Measurements from ENCODE around the gene CNKSR3. TPM values are rescaled to one million over a fixed set of nuclear protein-coding genes. Genes with fewer than 3 reads are reported as not detected.

The CNKSR3 gene
- total RNA-seq = 10 to 100 TPM in 2 of 6 donors, 1 to 10 TPM in 4; 2.1 to 14.3 (median 7.5) TPM

DNA sequence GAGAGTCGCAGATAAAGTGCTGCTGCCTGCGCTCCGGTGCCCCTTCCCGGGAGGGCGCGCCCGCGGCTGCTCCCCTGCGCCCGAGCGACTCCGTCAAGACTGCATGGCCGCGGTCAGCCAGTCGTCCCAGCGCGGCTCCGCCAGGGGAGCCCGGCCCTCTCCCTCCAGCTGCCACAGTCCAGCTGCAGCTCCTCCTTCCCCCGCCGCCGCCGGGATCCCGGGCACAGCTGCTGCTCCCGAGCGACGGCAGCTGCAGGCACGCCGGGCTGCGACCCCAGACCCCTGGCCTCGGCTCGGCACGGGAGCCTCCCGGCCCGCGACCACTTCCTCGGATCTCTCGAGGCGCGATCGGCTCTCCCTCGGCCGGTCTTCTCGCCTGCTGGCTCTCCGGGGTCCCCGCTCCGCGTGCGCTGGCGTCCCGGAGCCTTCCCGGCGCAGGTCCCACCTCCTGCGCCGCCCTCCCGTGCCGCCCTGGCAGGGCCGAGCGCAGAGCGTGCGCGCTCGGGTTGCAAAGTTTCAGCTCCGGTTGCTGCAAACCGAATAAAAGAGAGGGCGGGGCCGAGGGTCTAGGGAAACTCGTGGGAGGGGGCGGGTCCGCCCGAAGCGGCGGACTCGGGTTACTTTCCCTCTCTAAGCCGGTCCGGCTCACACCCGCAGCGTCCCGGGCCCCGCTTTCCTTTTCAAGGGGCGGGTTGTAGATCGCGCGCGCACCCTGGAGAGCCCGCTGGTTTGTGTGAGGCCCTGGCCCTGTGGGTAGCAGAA, at the start of gene CNKSR3:
CNKSR3 (minus strand) TSS at position 542 of the 762 bp plus-strand sequence. CDS start 571 bp downstream, outside the sequence.
- Histone ChIP-seq H3K9me3 (no peaks in the 10 kb centered on the region), H3K4me1 (peaks cover 16 to 42% (median 29%) of the 10 kb centered on the region in 4 donors), H3K27me3 (peaks cover 0 to 12% (median 0%) of the 10 kb centered on the region in 4 donors), H3K27ac (peak within 1 kb of the TSS; percentile 81 to 93 (median 89)), H3K4me3 (peak within 1 kb of the TSS; percentile 63 to 85 (median 76)), H3K36me3 (no peaks in the 10 kb centered on the region)
- ATAC-seq (ENCODE audit: low FRiP score in 2 of 2) (peak; percentile 89 to 90), DNase-seq (peak; percentile 90 to 93)
- TF ChIP-seq POLR2A (IDR thresholded peaks at IDR 0.05) (peak in 2 of 4 donors; percentile 51 to 79), EP300 (IDR thresholded peaks at IDR 0.05) (no peak), POLR2AphosphoS5 (IDR thresholded peaks at IDR 0.05) (peak in 1 of 2 donors; percentile 84)
- TF ChIP-seq, protein P1, sequence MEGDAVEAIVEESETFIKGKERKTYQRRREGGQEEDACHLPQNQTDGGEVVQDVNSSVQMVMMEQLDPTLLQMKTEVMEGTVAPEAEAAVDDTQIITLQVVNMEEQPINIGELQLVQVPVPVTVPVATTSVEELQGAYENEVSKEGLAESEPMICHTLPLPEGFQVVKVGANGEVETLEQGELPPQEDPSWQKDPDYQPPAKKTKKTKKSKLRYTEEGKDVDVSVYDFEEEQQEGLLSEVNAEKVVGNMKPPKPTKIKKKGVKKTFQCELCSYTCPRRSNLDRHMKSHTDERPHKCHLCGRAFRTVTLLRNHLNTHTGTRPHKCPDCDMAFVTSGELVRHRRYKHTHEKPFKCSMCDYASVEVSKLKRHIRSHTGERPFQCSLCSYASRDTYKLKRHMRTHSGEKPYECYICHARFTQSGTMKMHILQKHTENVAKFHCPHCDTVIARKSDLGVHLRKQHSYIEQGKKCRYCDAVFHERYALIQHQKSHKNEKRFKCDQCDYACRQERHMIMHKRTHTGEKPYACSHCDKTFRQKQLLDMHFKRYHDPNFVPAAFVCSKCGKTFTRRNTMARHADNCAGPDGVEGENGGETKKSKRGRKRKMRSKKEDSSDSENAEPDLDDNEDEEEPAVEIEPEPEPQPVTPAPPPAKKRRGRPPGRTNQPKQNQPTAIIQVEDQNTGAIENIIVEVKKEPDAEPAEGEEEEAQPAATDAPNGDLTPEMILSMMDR (IDR thresholded peaks at IDR 0.05) = peak in 2 of 6 experiments; percentile 27 to 51
- 0 to 4% methylated on average over 17 to 51 of the region's 86 CpGs for WGBS, 2 donors

DNA sequence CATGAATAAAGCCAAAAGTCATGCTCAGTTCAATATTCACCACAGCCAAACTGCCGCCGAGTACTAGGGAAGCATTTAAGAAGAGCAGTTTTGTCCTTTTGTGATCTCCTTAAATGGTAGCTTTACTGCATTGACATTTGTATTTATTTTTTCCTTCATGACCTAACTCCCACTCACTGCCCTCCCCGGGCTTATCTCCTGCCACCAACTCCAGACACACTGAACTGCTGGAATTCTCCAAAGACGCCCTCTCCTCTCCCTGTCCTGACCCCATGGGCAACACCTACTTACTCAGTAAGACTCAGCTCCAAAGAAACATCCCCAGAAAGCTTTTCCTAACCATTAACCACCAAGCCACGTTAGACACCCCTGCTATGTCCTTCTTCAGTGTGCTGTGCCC, 48.5 kb upstream of the CNKSR3 start:
- WGBS, 2 donors = 62 to 64% methylated on average over 5 of the region's 5 CpGs

DNA sequence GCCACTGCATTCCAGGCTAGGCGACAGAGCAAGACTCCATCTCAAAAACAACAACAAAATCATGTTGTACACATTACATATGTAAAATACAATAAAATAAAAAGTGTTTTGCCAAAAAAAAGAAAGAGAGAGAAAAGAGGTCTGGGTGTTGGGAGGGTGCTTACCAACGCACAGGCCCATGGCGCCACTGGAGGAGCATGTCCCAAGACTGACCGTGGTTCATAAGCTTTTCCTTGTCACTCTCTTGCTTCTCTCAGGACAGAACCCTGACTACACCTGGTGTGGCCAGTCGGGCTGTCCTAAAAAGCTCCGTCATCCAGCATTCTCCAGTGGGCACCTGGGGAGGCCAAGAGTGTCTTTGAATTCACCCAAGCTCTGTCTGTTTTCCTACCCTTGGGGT, 48.0 kb upstream of the CNKSR3 start:
- Histone ChIP-seq H3K27me3 (no peaks in the 10 kb centered on the region), H3K9me3 (no peaks in the 10 kb centered on the region), H3K27ac (no peak overlapping the region), H3K4me1 (no peaks in the 10 kb centered on the region), H3K36me3 (no peaks in the 10 kb centered on the region), H3K4me3 (no peak overlapping the region)
- 95 to 99% methylated on average over 6 of the region's 6 CpGs for WGBS, 2 donors
- no peak for TF ChIP-seq POLR2AphosphoS5 (IDR thresholded peaks at IDR 0.05)
- TF ChIP-seq EP300 (IDR thresholded peaks at IDR 0.05) = no peak
- TF ChIP-seq POLR2A (IDR thresholded peaks at IDR 0.05) = no peak
- DNase-seq = no peak
- no peak for ATAC-seq (ENCODE audit: low FRiP score in 2 of 2)

More for the DNA sequence above, 48.5 kb upstream of the CNKSR3 start:
- H3K4me1 ChIP-seq = no peaks in the 10 kb centered on the region
- H3K27me3 ChIP-seq = no peaks in the 10 kb centered on the region
- TF ChIP-seq, protein P1 (IDR thresholded peaks at IDR 0.05) = no peak
- no peak for TF ChIP-seq POLR2AphosphoS5 (IDR thresholded peaks at IDR 0.05)
- TF ChIP-seq EP300 (IDR thresholded peaks at IDR 0.05) = no peak
- TF ChIP-seq POLR2A (IDR thresholded peaks at IDR 0.05) = no peak
- DNase-seq (no peak), ATAC-seq (ENCODE audit: low FRiP score in 2 of 2) (no peak)
- no peaks in the 10 kb centered on the region for H3K36me3 ChIP-seq
- no peak overlapping the region for H3K4me3 ChIP-seq
- H3K9me3 ChIP-seq = no peaks in the 10 kb centered on the region
- no peak overlapping the region for H3K27ac ChIP-seq

DNA sequence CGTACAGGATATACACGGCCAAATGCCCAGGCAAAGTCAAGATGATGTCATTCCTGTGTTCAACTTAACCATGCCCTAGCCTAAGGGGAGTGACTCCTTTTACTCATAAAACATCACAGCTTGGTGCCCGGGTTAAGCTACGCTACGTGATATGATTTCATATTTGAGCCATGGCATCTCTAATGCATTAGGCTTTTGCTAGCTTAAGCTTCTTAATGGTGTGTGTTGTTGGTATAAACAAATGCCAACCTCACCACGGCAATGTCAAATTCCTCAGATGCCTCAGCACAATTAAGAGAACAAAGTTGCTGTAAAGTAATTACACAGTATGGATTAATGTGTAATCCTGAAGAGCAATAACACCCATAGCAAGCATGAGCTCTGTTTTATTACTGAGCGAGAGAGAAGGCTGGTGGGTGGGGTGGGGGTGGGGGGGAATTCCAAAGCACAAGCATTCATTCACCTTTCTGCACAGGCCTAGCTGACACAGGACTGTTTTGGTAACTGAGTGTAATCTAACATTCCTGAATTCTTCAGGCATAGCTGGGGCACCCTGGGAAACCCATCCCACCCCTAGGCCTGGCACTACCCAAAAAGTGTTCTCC, 44.7 kb upstream of the CNKSR3 start:
- no peak for TF ChIP-seq POLR2A (IDR thresholded peaks at IDR 0.05)
- no peak for TF ChIP-seq EP300 (IDR thresholded peaks at IDR 0.05)
- no peak for TF ChIP-seq POLR2AphosphoS5 (IDR thresholded peaks at IDR 0.05)
- TF ChIP-seq, protein P1 (IDR thresholded peaks at IDR 0.05) = no peak
- WGBS, 2 donors = 65 to 83% methylated on average over 7 of the region's 7 CpGs
- no peaks in the 10 kb centered on the region for H3K27me3 ChIP-seq
- DNase-seq (no peak), ATAC-seq (ENCODE audit: low FRiP score in 2 of 2) (peak in 1 of 2 donors; percentile 21)
- H3K4me3 ChIP-seq = no peak overlapping the region
- no peak overlapping the region for H3K27ac ChIP-seq
- no peaks in the 10 kb centered on the region for H3K4me1 ChIP-seq
- no peaks in the 10 kb centered on the region for H3K36me3 ChIP-seq
- no peaks in the 10 kb centered on the region for H3K9me3 ChIP-seq

DNA sequence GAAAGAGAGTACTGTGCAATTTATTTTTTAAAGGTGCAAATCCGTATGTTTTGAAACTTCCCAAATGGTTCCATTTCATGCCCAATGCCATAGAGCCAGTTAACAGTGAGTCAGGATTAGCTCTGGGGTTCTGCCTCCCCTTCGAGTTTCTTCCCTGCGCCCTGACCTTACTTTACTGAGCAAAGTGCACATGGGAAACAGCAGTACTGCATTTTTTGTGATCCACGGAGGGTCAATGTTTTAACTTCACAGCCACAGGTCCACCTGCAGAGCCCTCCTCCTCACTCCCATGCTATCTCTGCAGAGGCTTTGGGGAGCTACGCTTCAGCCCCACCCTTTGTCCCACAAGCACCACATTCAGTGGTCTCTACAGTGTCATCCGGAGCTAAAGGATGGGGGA, 44.0 kb upstream of the CNKSR3 start:
- no peaks in the 10 kb centered on the region for H3K4me1 ChIP-seq
- 91 to 92% methylated on average over 6 of the region's 6 CpGs for WGBS, 2 donors
- no peaks in the 10 kb centered on the region for H3K36me3 ChIP-seq
- H3K27me3 ChIP-seq = no peaks in the 10 kb centered on the region
- DNase-seq (no peak), ATAC-seq (ENCODE audit: low FRiP score in 2 of 2) (no peak)
- no peaks in the 10 kb centered on the region for H3K9me3 ChIP-seq
- no peak for TF ChIP-seq POLR2AphosphoS5 (IDR thresholded peaks at IDR 0.05)
- no peak for TF ChIP-seq POLR2A (IDR thresholded peaks at IDR 0.05)
- no peak for TF ChIP-seq EP300 (IDR thresholded peaks at IDR 0.05)
- TF ChIP-seq, protein P1 (IDR thresholded peaks at IDR 0.05) = no peak
- H3K27ac ChIP-seq = no peak overlapping the region
- H3K4me3 ChIP-seq = no peak overlapping the region
